ENCODE results near the gene C13orf42.
A peak's percentile ranks its signal among the peaks of the same experiment; 100 is the strongest.
"Not testable (repeated sequence)": the region's sequence is repeated elsewhere in the genome, so short reads cannot be mapped to it uniquely, and the experiment has no call there.

Gene C13orf42

DNA sequence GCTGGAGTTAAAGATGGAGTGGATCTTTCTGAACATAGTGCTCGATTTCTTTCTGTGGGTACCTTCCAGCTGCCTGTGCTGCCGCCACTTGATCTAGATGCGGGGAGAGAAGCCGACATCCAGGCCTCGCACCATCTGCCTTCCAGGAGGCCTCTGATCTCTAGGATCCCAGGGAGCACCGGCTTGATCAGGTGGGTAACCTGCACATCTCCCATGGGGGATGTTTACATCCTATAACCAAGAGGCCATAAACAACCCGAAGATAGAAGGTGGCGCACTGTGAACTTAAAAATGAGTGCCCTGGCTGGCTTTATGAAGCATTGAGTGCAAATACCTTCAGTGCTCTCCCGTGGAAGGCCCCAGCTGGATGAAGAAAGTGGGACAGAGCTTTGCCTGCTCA, at the start of gene C13orf42:
Gene C13orf42, minus strand, starts transcription at position 101 of the 400 bp plus-strand sequence. Its CDS starts 65 bp downstream, at position 36.
- no peak for FAIRE-seq

DNA sequence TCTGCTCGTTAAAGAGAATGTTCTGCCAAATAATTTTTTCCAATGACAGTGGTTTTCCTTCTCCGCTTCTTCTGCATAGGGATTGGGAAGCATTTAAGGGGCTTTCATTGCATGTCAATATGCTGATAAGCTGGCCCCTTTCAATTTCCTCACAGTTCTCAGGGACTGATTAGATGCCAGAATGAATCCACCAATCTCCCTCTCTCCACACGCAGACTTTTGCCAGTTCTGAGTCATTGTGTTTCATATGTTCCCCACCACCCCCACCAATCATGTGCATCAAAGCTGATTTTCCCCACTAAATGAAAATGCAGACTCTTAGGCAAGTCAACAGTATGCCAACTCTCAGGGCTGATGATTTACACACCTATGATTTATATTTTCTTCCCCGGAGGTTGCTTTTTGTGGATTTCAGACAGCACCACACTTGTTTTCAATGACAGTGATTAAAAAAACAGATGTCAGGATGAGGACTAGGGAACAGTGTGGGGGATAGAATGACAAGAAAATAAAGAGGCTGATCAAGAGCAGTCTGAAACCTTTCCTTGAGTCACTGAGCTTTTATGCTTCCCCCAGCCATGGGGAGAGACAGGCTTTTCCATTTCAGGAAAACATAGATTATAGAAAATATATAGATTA, 47.9 kb upstream of the C13orf42 start:
- no peak for FAIRE-seq

DNA sequence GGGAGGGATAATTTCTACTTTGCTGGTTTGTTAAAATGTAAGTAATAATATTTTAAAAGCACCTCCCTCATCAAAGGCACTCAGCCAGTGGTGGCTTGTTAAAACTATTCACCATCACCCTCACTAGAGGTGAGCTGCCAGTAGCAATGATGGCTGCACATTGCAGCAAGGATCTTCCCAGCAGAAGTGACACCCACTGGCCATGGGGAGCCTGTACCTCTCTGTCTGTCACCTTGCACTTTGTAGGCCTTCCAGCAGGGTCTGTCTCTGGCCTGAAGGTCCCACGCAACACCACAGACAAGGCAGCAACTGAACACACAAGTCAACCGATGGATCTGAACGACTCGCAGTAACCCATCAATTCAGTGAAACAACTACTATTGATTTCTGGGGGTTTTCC, 47.3 kb upstream of the C13orf42 start:
- FAIRE-seq: no peak

GRCh38 chr13:51156648-51157047, 45.6 kb upstream of the C13orf42 start:
- FAIRE-seq: no peak

DNA sequence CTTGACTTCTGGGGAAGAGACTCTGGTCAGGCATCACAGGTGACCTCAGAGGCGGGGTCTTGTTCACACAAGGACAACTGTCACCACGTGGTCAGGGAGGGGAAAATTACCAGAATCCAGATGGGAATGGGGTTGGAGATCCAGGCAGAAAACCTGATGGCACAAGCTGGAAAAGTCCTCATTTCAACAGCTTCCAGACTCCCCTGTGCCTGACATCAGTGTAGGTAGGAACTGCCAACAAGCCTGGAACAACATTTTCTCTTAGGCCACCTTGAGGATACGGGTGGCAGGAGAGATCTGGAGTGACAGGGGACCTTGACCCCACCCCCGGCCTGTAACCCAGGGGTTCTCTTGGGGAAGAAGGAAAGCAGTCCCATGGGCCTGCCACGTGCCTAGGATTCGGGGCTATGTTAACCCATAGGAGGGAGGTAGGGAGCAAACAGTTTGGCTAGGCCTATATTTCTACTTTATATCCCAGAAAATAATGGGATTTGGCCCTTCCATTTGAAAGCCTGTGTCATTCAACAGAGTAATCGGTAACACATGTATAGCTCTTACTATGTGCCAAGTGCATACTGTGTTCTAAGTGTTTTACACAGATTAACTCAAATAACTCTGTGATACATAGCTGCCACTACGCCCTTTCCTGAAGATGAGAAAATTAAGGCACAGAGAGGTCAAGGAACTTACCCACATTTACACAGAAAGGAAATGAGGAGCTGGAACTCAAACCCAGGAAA, 44.9 kb upstream of the C13orf42 start:
- FAIRE-seq: no peak

DNA sequence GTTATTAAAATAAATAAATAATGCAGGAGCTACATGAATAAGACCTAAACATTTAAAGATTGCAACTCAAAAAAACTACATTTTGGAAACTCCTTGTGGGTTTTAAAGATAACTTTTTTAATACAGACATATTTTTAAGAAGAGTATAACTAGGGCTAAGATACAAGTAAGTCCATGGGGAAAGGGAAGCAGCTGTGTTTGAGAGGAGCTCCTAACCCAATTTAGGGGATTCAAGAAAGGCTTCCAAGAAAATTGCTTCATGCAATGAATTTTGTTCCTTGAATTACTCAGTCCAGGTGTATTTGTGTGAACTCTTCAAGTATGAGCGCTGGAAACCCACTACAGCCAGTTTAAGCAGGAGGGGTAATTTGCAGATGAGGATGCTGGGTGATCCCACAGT, 44.1 kb upstream of the C13orf42 start:
- FAIRE-seq: no peak

GRCh38 chr13:51154029-51154555, 43.0 kb upstream of the C13orf42 start:
- no peak for FAIRE-seq

DNA sequence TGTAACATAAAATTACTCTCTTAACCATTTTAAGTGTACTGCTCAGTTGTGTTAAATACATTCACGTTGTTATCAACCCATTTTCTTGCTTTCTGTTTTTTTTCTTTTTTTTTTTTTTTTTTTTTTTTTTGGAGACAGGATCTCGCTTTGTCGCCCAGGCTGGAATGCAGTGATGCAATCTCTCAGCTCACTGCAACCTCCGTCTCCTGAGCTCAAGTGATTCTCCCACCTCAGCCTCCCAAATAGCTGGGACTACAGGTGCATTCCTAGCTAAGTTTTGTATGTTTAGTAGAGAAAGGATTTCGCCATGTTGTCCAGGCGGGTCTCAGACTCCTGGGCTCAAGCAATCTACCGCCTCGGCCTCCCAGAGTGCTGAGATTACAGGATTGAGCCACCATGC, 42.5 kb upstream of the C13orf42 start:
- FAIRE-seq: no peak

DNA sequence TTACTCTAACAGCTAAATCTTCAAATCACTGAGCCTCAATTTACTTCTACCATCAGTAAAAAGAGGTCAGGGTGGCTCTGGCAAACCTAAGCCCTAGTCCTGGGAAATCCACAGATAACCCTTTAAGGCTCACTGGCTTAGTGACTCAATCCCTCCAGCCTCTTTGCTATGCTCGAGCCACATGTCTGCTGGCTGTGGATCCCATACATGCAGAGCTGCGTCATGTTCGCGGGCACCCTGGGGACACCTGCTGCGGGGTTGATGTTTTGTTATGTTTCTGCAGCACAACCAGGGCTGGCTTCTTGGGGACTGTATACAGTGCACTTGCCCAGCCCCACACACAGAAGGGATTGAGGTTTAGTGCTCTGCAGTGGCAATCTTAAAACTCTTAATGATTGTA, 41.6 kb upstream of the C13orf42 start:
- no peak for FAIRE-seq

DNA sequence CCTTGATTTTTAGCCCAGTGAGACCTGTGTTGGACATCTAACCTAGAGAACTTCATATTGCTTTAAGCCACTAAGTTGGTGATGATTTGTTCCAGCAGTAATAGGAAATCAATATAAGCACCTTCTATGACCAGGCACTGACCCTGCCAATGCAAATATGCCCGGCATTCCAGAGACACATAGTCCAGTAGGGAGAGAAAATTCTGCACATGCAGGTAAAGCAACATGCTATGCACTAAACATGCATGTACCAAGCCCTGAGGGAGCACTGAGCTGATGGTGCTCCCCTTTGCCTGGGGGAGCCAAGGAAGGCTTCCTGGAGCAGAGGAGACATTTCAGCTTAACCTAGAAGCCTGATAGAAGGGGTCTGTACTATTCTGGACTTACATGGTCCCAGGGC, 40.4 kb upstream of the C13orf42 start:
- FAIRE-seq: no peak

DNA sequence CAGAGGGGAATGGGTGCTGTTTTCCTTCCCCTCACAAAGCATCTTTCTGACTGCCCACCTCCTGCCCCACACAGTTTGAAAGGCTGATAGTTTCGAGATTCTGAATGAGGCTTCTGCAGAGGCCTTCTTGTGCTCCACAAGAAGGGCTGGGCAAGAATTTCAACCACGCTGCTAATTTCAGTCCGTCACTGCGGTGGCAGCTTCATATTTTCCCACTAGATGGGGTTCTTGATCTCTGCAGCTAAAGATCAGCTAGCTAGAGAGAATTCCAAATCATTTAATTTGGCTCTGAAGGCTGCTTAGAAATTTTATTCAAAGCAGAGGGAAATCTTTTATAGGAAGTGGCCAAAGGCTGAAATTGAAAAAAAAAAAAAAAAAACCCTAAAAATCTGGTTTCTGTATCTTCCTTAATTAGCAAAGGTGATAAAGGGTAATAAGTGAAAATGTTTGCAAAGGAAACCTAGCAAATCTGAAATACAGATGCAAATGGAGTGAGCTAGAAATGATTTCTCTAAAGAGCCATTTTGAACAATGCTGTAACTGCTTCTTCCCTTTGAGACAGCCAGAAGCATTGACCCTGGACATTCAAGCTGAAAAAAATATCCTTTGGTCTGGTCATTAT, 38.0 kb upstream of the C13orf42 start:
- FAIRE-seq: peak; percentile 89

DNA sequence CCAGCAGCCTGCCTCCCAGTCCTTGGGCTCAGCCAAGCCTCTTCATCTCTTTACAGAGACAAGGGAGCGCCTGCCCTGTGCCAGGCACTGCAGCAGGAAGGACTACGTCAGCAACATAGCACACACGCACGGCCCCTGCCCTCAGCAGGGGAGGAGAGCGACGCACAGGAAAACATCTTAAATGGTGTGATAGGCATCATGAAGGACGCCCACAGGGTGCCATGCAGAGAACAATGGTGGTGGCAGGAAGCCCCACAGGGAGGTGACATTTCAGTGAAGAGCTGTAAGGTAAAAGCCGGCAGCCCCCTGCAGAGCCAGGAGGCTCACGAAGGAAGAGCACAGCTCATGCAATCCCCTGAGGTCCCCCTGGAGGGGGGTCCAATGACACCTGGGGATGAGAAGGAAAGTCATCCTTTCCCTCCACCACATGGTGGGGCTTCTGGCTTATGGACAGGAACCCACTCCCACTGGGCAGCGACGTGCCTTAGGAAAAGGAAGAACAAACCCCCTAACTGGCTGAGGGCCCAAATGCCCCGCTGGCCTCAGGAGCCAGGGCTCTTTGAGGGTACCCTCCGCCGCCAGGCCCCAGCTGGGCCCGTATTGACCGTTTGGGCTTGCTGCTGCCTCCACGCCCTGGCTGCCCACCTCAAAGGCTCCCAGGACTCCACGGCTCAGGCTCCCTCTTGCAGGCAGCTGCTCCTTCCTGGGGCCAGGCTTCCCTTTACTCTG, 37.3 kb upstream of the C13orf42 start:
- FAIRE-seq: no peak

- FAIRE-seq: no peak
These were observed 36.7 kb upstream of the C13orf42 start for GRCh38 chr13:51147732-51148131.

GRCh38 chr13:51146667-51147066, 35.6 kb upstream of the C13orf42 start:
- FAIRE-seq: no peak

DNA sequence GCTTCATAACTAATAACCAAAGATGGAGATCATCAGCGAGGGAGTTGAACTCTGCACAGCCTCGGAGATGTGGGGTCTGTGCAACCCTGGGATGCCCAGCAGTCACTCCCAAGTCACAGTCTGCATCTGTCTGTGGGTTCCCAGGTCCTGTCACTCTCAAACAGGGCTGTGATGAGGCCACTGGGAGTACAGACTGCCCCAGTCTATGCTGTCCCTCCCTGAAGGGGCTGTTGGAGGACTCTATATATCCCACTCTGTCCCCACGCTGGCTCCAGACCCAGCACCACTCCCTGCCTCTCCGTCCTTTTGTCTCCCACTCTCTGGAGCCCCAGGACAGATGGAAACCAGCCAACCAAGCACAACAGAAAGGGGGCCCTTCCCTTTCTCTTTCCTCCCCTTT, 26.2 kb upstream of the C13orf42 start:
- no peak for FAIRE-seq

- no peak for FAIRE-seq
These were observed 25.4 kb upstream of the C13orf42 start for GRCh38 chr13:51136276-51136980.

DNA sequence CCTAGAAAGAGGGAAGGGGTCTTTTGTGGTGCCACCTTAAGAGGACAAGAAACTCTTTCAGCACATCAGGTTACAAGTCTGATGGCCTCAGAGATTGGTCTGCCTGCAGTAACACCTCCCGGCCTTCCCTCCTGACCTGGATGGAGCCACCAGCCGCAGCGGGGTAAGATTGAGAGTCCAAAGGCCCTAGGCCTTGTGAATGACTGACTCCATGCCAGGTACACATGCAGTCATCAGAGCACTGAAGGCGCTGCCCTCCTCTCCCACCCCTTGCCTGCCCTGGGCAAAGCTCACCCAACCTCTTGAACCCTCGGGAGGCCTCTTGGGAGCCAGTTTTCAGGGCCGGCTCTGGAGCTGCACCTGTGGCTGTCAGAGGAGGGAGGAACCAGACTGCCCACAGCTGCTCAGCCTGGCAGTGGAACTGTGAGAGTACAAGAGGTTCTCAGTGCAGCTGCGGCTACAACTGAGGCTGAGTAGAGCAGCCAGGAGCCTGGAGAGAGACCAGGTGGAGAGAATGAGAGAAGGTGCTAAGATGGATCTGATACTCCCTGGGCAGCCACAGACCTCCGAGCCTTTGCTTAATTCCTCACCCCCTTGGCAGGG, 23.8 kb upstream of the C13orf42 start:
- FAIRE-seq: no peak

DNA sequence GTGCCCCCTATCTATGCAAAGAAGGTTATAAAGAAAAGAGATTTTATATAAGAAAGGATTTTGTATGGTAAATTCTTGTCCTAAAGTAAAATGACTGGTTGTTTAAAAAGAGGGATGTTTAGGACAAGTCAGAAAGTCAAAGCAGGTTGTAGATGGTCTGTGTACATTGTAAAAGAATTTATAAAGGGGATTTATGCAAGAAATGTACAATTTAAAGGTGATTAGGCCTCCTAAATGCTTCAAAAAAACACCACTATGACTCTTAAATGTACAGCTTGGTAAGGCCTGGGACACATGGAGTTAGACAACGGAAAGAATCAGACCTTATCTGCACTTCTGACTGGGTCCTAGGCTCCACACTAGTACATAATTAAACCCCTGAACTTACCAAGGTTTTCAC, 19.3 kb upstream of the C13orf42 start:
- FAIRE-seq: no peak

DNA sequence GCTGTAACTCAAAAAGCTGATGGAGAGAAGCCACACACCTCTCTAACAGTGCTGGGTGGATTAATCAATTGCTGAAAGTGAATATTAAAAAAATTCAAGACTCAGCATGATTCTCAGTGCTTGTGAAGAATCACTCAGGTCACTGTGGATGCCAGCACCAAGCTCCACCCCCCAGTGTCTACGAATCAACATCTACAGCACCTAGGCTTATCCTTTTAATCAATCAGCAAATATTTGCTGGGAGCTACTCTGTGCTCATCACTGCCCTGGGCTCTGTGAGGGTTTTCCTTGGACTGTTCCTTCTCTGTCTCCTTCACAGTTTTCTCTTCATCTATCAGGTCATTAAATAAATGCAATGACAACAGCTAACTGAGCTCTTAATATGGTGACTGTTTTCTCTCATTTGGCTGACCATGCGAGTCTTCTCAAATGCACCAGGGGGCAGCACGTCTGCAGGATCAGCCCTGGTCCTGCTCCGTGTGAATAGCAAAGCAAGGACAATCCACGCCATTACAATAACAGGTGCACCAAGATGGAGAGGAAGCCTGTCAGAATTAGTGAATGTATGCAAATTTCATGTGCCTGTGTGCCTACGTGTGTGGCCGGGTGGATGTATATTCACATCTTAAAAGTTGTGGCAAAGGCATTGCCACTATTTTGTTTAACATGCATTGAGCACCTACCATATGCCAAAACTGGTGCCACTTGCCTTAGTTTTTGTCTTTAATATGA, 14.6 kb upstream of the C13orf42 start:
- FAIRE-seq: peak; percentile 47

DNA sequence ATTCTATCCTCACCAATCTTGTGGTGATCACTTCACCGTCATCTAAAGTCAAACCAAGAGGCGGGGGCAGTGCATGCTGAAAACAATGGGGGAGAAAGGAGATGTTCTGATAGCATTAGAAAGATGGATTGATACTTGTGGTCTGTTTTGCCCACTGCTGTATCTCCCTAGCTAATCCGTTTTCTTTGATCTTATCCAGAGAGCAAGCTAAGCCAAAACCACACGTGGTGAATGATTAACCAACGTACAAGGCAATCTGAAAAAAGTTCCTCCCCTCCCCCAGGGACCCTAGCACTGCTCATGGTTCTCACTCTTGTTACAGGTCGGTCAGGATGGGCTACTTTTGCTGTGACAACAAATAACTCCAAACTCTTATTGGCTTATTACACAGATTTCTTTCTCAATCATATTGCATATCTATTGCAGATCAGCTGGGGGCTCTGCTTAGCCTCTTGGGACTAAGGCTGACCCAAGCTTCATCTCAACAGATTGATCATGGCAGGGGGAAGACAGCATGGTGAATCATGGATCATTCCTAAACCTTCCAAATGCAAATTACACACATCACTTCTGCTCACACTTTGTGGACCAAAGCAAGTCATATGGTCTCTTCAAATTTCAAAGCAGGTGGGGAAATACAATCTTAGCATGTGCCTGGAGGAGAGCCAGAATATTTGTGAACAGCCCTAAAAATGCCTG, 11.9 kb upstream of the C13orf42 start:
- FAIRE-seq: no peak

- FAIRE-seq: not testable (repeated sequence)
These were observed 9.8 kb upstream of the C13orf42 start for GRCh38 chr13:51120873-51121272.

Measured in A204.1 (cell line).